Measurements from ENCODE around the gene BIRC7. TPM values are rescaled to one million over a fixed set of nuclear protein-coding genes. Genes with fewer than 3 reads are reported as not detected.

Gene BIRC7
- total RNA-seq, 1 experiment from 2014 or later: 0.96 TPM

- intact Hi-C loops (cut with micrococcal nuclease): no loop called here
- H2AFZ ChIP-seq (ENCODE audit: low read depth, low read length, poor library complexity, severe bottlenecking): no peak overlapping the region
- no peaks in the 10 kb centered on the region for H3K27me3 ChIP-seq (ENCODE audit: insufficient read depth, low read length)
- no peak for ATAC-seq
- no peak overlapping the region for H3K4me3 ChIP-seq (replicated peaks in 1 of 2; ENCODE audit: low read depth in 1 of 2, low read length in 2 of 2)
- no peaks in the 10 kb centered on the region for H3K36me3 ChIP-seq (ENCODE audit: control insufficient read depth in 1 of 2, insufficient read depth in 2 of 2, low read length in 2 of 2)
- TF ChIP-seq SRF (IDR thresholded peaks at IDR 0.05; ENCODE audit: low read depth) (no peak), POLR2A (IDR thresholded peaks at IDR 0.05; ENCODE audit: borderline replicate concordance, extremely low read depth, insufficient read depth, insufficient read length) (no peak), ZNF274 (IDR thresholded peaks at IDR 0.05; ENCODE audit: low read depth, low read length) (no peak), ZFX (IDR thresholded peaks at IDR 0.05) (no peak), SP1 (IDR thresholded peaks at IDR 0.05; ENCODE audit: low read depth) (no peak), EGR1 (IDR thresholded peaks at IDR 0.05; ENCODE audit: low read depth) (no peak), TCF7L2 (IDR thresholded peaks at IDR 0.05; ENCODE audit: borderline replicate concordance, extremely low read depth, insufficient read depth, insufficient read length) (no peak), POLR2AphosphoS5 (IDR thresholded peaks at IDR 0.05; ENCODE audit: low read depth, low read length) (no peak), EZH2phosphoT487 (IDR thresholded peaks at IDR 0.05; ENCODE audit: borderline replicate concordance) (no peak), CBX3 (IDR thresholded peaks at IDR 0.05; ENCODE audit: low read depth) (no peak), ELF1 (IDR thresholded peaks at IDR 0.05; ENCODE audit: borderline replicate concordance, low read depth) (no peak), RAD21 (IDR thresholded peaks at IDR 0.05; ENCODE audit: low read depth) (no peak), FOSL1 (IDR thresholded peaks at IDR 0.05; ENCODE audit: low read depth) (no peak), ATF3 (IDR thresholded peaks at IDR 0.05) (no peak), REST (IDR thresholded peaks at IDR 0.05; ENCODE audit: low read depth) (no peak)
- no peak overlapping the region for H3K9ac ChIP-seq (ENCODE audit: low read length)
- H3K4me2 ChIP-seq (ENCODE audit: low read length): no peak overlapping the region
- RAD21 ChIA-PET (ENCODE audit: low non-redundant PET in 1 of 2, low total read pairs in 2 of 2, uncharacterized antibody in 2 of 2, unreplicated experiment in 2 of 2): no interaction called here
- DNase-seq (ENCODE audit: low read depth, low spot score): no peak
- H3K9me2 ChIP-seq (ENCODE audit: insufficient read depth): no peaks in the 10 kb centered on the region
- no peaks in the 10 kb centered on the region for H3K79me2 ChIP-seq (ENCODE audit: insufficient read depth, low read length)
- POLR2A ChIA-PET: no interaction called here
- H3K4me1 ChIP-seq (ENCODE audit: control insufficient read depth in 1 of 2, insufficient read depth in 2 of 2, low read length in 2 of 2): no peaks in the 10 kb centered on the region
- no peaks in the 10 kb centered on the region for H3K9me3 ChIP-seq (ENCODE audit: control insufficient read depth in 1 of 2, insufficient read depth in 1 of 2, low read depth in 1 of 2, low read length in 2 of 2)
- CTCF ChIA-PET: interaction anchor here (1.1 kb wide), 1 partner anchor 24 kb away, joined by 3 read pairs; no protein-coding TSS in a partner anchor
- H3K27ac ChIP-seq (ENCODE audit: low read depth, low read length): no peak overlapping the region
- no peaks in the 10 kb centered on the region for H4K20me1 ChIP-seq (ENCODE audit: insufficient read depth)
- no TSS peak for BruUV-seq (replicated peaks)
Measured at GRCh38 chr20:63248835-63249591, 13.3 kb downstream of the BIRC7 start.
